IgD-negative memory B cell (primary cell): Measurements from ENCODE around the gene AMACR. TPM values are rescaled to one million over a fixed set of nuclear protein-coding genes. Genes with fewer than 3 reads are reported as not detected.

Experiments
- H3K27ac Mint-ChIP-seq, 3 donors: one replicate each; pipeline ENCODE4 v1.8.0; 2020 to 2022; ENCODE audit warnings: mild to moderate bottlenecking in 3 of 3, mixed read lengths in 3 of 3, moderate library complexity in 1 of 3
- H3K27me3 Mint-ChIP-seq: one replicate; pipeline ENCODE4 v1.8.0; 2021; ENCODE audit warnings: mixed read lengths
- H3K36me3 Mint-ChIP-seq: one replicate; pipeline ENCODE4 v1.8.0; 2020; ENCODE audit warnings: mild to moderate bottlenecking, mixed read lengths
- H3K4me1 Mint-ChIP-seq, 3 donors: one replicate each; pipeline ENCODE4 v1.8.0; 2020 to 2022; ENCODE audit warnings: mixed read lengths in 3 of 3, mild to moderate bottlenecking in 1 of 3
- H3K4me3 Mint-ChIP-seq, 4 donors: one replicate each; pipeline ENCODE4 v1.8.0; 2020 to 2022; ENCODE audit warnings: mild to moderate bottlenecking in 4 of 4, mixed read lengths in 4 of 4, moderate library complexity in 3 of 4
- H3K9me3 Mint-ChIP-seq, 3 donors: one replicate each; pipeline ENCODE4 v1.8.0; 2020 to 2021; ENCODE audit warnings: mixed read lengths in 3 of 3, mild to moderate bottlenecking in 1 of 3
- polyA plus RNA-seq: library from polyadenylated mRNA; unstranded; fragments of 300-500 nt; fragmentation: Illumina TruSeq; gene quantifications from one replicate; pipeline ENCODE4 v1.2.3, GENCODE V29; 2021

AMACR gene
- polyA plus RNA-seq, 1 donor from 2014 or later = 6.9 TPM

- Mint-ChIP-seq H3K27me3 (no peaks in the 10 kb centered on the region), H3K4me1 (peaks cover 10 to 19% (median 14%) of the 10 kb centered on the region in 3 donors), H3K9me3 (peaks cover 0 to 2% (median 0%) of the 10 kb centered on the region in 3 donors), H3K36me3 (peaks cover 4% of the 10 kb centered on the region), H3K4me3 (peak overlapping the region; percentile 94 to 99 (median 98)), H3K27ac (peak overlapping the region; percentile 65 to 89 (median 66))
Measured at GRCh38 chr5:34007201-34007620, 639 bp downstream of the AMACR start.

- H3K9me3 Mint-ChIP-seq = peaks cover 0 to 2% (median 0%) of the 10 kb centered on the region in 3 donors
- H3K27me3 Mint-ChIP-seq = no peaks in the 10 kb centered on the region
- H3K27ac Mint-ChIP-seq = no peak overlapping the region
Measured at GRCh38 chr5:34005681-34006080, 2.2 kb downstream of the AMACR start.

GRCh38 chr5:34005211-34005610 is 2.6 kb downstream of the AMACR start:
- H3K4me1 Mint-ChIP-seq = peaks cover 10 to 19% (median 14%) of the 10 kb centered on the region in 3 donors
- H3K9me3 Mint-ChIP-seq = peaks cover 0 to 2% (median 0%) of the 10 kb centered on the region in 3 donors
- peaks cover 4% of the 10 kb centered on the region for H3K36me3 Mint-ChIP-seq
- no peaks in the 10 kb centered on the region for H3K27me3 Mint-ChIP-seq
- H3K4me3 Mint-ChIP-seq = peak overlapping the region in 1 of 4 donors; percentile 61
- H3K27ac Mint-ChIP-seq = no peak overlapping the region

More at GRCh38 chr5:34005681-34006080, 2.2 kb downstream of the AMACR start:
- H3K4me1 Mint-ChIP-seq = peaks cover 10 to 19% (median 14%) of the 10 kb centered on the region in 3 donors
- peaks cover 4% of the 10 kb centered on the region for H3K36me3 Mint-ChIP-seq
- H3K4me3 Mint-ChIP-seq = peak overlapping the region in 1 of 4 donors; percentile 61

GRCh38 chr5:34003941-34004340 is 3.9 kb downstream of the AMACR start:
- H3K27ac Mint-ChIP-seq = no peak overlapping the region
- no peaks in the 10 kb centered on the region for H3K9me3 Mint-ChIP-seq
- peaks cover 5 to 12% (median 8%) of the 10 kb centered on the region in 3 donors for H3K4me1 Mint-ChIP-seq
- no peaks in the 10 kb centered on the region for H3K27me3 Mint-ChIP-seq
- peaks cover 4% of the 10 kb centered on the region for H3K36me3 Mint-ChIP-seq
- H3K4me3 Mint-ChIP-seq = no peak overlapping the region

- Mint-ChIP-seq H3K36me3 (peaks cover 4% of the 10 kb centered on the region), H3K27ac (no peak overlapping the region), H3K4me1 (peaks cover 0 to 7% (median 5%) of the 10 kb centered on the region in 3 donors)
Measured at GRCh38 chr5:34002629-34003328, 5.1 kb downstream of the AMACR start.

GRCh38 chr5:34001241-34001841 is 6.5 kb downstream of the AMACR start:
- H3K9me3 Mint-ChIP-seq = no peaks in the 10 kb centered on the region
- peaks cover 0 to 3% (median 3%) of the 10 kb centered on the region in 3 donors for H3K4me1 Mint-ChIP-seq
- peak overlapping the region in 1 of 4 donors; percentile 9 for H3K4me3 Mint-ChIP-seq
- H3K36me3 Mint-ChIP-seq = peaks cover 8% of the 10 kb centered on the region
- no peak overlapping the region for H3K27ac Mint-ChIP-seq
- no peaks in the 10 kb centered on the region for H3K27me3 Mint-ChIP-seq

More at GRCh38 chr5:34002629-34003328, 5.1 kb downstream of the AMACR start:
- Mint-ChIP-seq H3K27me3 (no peaks in the 10 kb centered on the region), H3K9me3 (no peaks in the 10 kb centered on the region), H3K4me3 (no peak overlapping the region)

GRCh38 chr5:33999978-34000377 is 7.9 kb downstream of the AMACR start:
- Mint-ChIP-seq H3K27ac (no peak overlapping the region), H3K9me3 (no peaks in the 10 kb centered on the region), H3K36me3 (peaks cover 5% of the 10 kb centered on the region), H3K4me3 (no peak overlapping the region), H3K4me1 (peaks cover 0 to 3% (median 3%) of the 10 kb centered on the region in 3 donors), H3K27me3 (no peaks in the 10 kb centered on the region)

- peak overlapping the region in 1 of 3 donors; percentile 73 for H3K27ac Mint-ChIP-seq
- peaks cover 0 to 3% (median 3%) of the 10 kb centered on the region in 3 donors for H3K4me1 Mint-ChIP-seq
- no peaks in the 10 kb centered on the region for H3K27me3 Mint-ChIP-seq
- H3K36me3 Mint-ChIP-seq = peaks cover 8% of the 10 kb centered on the region
- H3K4me3 Mint-ChIP-seq = no peak overlapping the region
- no peaks in the 10 kb centered on the region for H3K9me3 Mint-ChIP-seq
Measured at GRCh38 chr5:33997331-33997983, 10.4 kb downstream of the AMACR start.

GRCh38 chr5:33995865-33996264 is 12.0 kb downstream of the AMACR start:
- Mint-ChIP-seq H3K27me3 (no peaks in the 10 kb centered on the region), H3K9me3 (no peaks in the 10 kb centered on the region), H3K4me3 (no peak overlapping the region), H3K4me1 (peaks cover 0 to 3% (median 3%) of the 10 kb centered on the region in 3 donors), H3K27ac (no peak overlapping the region), H3K36me3 (peaks cover 10% of the 10 kb centered on the region)

GRCh38 chr5:33994845-33995244 is 13.0 kb downstream of the AMACR start:
- Mint-ChIP-seq H3K9me3 (no peaks in the 10 kb centered on the region), H3K27me3 (no peaks in the 10 kb centered on the region), H3K4me3 (no peak overlapping the region), H3K4me1 (peaks cover 0 to 3% (median 3%) of the 10 kb centered on the region in 3 donors), H3K36me3 (peaks cover 10% of the 10 kb centered on the region), H3K27ac (no peak overlapping the region)

- Mint-ChIP-seq H3K36me3 (peaks cover 23% of the 10 kb centered on the region), H3K4me1 (peaks cover 0 to 3% (median 3%) of the 10 kb centered on the region in 3 donors), H3K27ac (no peak overlapping the region), H3K27me3 (no peaks in the 10 kb centered on the region), H3K9me3 (peaks cover 0 to 4% (median 0%) of the 10 kb centered on the region in 3 donors), H3K4me3 (no peak overlapping the region)
Measured at GRCh38 chr5:33992864-33993263, 15.0 kb downstream of the AMACR start.

- Mint-ChIP-seq H3K27ac (no peak overlapping the region), H3K36me3 (peaks cover 15% of the 10 kb centered on the region), H3K4me3 (no peak overlapping the region), H3K27me3 (no peaks in the 10 kb centered on the region), H3K4me1 (no peaks in the 10 kb centered on the region), H3K9me3 (peaks cover 0 to 4% (median 0%) of the 10 kb centered on the region in 3 donors)
Measured at GRCh38 chr5:33985447-33985846, 22.4 kb downstream of the AMACR start.

- H3K4me1 Mint-ChIP-seq = no peaks in the 10 kb centered on the region
- H3K27me3 Mint-ChIP-seq = no peaks in the 10 kb centered on the region
- peaks cover 15% of the 10 kb centered on the region for H3K36me3 Mint-ChIP-seq
- H3K4me3 Mint-ChIP-seq = no peak within 1 kb of the TSS
- H3K27ac Mint-ChIP-seq = no peak within 1 kb of the TSS
- peaks cover 0 to 4% (median 0%) of the 10 kb centered on the region in 3 donors for H3K9me3 Mint-ChIP-seq
Measured at GRCh38 chr5:33984671-33985124, 23.2 kb downstream of the AMACR start, which contains the start of gene SLC45A2. TSS of gene SLC45A2 (minus strand) at chr5:33984693. CDS start at chr5:33984583, 110 bp downstream.

GRCh38 chr5:33984178-33984577 is 23.7 kb downstream of the AMACR start:
- Mint-ChIP-seq H3K4me1 (no peaks in the 10 kb centered on the region), H3K27ac (no peak overlapping the region), H3K9me3 (peaks cover 0 to 4% (median 0%) of the 10 kb centered on the region in 3 donors), H3K27me3 (no peaks in the 10 kb centered on the region), H3K4me3 (no peak overlapping the region), H3K36me3 (peaks cover 12% of the 10 kb centered on the region)
